Subcutaneous adipose tissue (tissue), 4 donors: ENCODE results near the gene TMEM233. TPM values are rescaled to one million over a fixed set of nuclear protein-coding genes. Genes with fewer than 3 reads are reported as not detected.

Experiments
- total RNA-seq, 4 donors: library from RNA; depleted of rRNA; stranded (reverse); fragments of >200 nt; gene quantifications; one replicate each; pipeline ENCODE4 v1.1.0, GENCODE V29; 2016
- TF ChIP-seq, protein P1 (sequence below): fragments of 450-650 bp; IDR thresholded peaks from one replicate; pipeline ENCODE4 v1.5.1; 2016; ENCODE audit warnings: low read depth, mild to moderate bottlenecking, control low read depth, antibody characterized with exemption, moderate library complexity

TMEM233 gene
- total RNA-seq, 4 donors from 2014 or later, result 0.17 to 0.82 (median 0.41) TPM

DNA sequence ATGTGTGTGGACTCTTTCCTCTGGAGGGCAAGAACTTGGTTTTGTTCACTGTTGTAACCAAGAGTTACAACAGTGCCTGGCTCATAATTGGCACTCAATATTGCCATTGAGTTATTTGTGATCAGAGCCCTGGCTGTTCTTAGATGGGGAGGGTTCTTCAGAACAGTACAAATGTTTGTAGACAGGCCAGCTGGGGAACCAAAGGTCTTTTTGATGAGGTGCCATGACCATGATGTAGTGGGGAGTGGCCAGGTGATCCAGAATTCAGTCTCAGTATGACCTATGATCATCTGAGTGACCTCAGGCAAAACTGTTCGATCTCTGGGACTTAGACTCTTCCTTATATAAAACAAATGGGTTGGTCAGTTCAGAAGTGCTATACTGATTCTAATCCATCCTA is 71.1 kb downstream of the TMEM233 start:
- TF ChIP-seq, protein P1, sequence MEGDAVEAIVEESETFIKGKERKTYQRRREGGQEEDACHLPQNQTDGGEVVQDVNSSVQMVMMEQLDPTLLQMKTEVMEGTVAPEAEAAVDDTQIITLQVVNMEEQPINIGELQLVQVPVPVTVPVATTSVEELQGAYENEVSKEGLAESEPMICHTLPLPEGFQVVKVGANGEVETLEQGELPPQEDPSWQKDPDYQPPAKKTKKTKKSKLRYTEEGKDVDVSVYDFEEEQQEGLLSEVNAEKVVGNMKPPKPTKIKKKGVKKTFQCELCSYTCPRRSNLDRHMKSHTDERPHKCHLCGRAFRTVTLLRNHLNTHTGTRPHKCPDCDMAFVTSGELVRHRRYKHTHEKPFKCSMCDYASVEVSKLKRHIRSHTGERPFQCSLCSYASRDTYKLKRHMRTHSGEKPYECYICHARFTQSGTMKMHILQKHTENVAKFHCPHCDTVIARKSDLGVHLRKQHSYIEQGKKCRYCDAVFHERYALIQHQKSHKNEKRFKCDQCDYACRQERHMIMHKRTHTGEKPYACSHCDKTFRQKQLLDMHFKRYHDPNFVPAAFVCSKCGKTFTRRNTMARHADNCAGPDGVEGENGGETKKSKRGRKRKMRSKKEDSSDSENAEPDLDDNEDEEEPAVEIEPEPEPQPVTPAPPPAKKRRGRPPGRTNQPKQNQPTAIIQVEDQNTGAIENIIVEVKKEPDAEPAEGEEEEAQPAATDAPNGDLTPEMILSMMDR, result no peak

DNA sequence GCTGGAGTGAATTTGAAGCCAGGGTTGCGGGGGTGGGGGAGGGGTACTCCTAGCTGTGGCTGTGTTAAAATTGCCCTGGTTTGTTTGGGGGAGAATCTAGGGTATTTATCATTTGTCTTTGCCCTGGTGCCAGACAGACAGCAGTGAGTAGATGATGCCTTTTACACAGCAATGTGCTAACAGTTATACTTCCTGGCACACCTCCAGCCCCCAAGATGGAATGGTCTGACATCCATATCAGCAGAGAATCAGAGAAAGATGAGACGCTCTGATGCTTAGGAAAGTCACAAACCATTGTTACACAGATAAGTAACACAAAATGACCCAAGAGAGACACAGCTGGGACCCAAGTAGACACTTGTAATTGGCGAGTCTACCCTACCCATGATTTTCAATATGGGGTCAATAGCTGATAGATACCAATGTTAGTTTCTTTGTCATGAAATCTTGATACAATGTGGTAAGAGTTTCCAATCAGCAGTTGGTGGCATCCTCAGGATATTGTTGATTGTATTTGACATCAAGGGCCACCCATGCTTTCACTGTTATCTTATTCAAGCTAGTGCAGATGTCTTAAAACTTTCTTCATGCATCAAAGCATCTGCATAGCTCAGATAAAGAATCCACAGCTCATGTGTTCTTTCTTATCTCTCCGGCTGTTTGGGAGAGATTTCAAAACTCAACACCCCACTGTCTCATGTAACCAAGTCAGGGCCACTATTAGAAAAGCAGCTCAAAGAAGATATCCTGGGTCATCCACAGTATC is 71.8 kb downstream of the TMEM233 start:
- TF ChIP-seq, protein P1, result no peak

DNA sequence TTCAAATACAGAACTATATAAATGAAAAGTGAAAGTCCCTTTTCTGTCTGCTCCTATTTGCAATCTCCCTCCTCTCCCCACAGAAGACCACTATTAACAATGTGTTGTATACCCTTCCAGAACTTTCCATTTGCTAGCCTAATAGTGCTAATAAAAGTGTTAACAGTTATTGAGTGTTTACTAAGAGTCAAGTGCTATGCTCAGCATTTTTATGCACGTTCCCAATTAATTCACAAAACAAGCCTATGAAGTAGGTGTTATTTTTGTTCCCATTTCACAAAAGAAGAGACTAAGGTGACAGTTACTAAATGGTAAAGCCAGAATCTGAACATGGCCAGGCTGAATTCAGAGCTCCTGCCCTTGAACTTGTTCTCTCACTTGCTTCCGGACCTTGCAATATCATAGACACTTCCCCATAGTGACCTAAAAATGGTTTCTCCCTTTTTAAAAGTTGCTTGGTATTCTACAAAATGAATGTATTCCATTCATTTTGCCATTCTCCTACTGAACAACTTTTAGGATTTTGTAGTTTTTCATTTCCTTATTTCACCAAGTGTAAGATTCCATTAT is 72.7 kb downstream of the TMEM233 start:
- TF ChIP-seq, protein P1, result no peak

DNA sequence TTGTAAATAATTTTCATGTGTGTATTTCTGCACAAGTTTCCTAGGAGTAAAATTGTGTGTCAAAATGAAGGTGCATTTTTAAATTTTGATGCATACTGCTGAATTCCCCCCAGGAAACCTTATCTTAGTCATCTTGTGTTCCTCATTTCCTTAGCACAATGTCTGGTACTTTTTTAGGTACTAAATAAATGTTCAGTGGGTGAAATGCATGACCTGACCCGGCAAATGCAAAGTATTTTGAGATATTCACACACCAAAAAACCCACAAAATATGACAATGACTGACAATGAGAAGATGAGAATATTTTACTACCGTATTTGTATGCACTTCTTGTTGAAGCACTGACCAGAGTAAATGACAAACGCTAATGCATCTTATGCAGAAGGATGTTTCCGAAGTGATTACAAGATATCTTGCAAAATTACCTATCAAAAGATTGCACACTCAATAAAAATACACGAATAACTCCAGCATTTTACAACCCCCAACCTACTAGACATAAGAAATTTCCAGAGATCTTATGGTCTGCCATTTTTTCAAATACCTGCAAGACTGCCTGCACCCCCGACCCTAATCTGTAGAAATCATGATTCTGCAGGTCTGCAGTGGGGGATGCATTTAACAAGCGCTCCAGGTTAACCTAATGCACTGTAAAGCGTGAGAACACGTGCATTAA is 73.5 kb downstream of the TMEM233 start:
- TF ChIP-seq, protein P1, result no peak

DNA sequence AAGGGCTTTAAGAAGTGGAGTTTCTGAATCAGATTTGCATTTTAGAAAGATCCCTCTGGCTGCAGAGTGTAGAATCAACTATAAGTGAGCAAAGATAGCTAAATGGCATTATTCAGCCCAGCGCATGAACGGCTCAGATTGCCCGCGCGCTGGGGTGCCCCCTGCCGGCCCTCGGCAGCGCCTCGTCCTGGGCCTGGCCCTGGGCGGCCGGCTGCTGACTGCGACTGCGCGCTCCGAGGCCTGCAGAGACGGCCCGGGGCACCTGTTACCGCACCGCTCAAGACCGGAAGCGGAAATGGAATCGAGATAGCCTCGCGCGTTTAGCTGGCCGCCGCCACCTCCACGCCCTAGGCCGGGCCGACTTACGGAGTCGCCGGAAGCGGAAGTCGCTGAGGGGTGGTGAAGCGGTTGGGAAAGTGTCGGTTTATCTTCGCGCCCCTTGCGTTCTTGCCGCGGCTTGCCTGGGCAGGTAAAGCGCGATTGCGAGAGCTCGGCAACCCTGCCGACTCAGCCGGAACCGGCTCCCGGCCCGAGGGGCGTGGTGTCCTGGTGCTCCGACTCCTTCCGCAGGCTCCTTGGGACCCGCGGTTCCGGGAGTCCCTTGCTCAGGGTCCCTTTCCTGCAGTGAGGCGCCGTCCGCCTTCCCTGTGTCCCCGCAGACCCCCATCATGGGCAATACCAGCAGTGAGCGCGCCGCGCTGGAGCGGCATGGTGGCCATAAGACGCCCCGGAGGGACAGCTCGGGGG is 74.2 kb downstream of the TMEM233 start, which contains the start of gene PRKAB1:
TSS of gene PRKAB1 (plus strand) at position 557 of the 747 bp plus-strand sequence. CDS start at position 669, 112 bp downstream.
- TF ChIP-seq, protein P1, result no peak

DNA sequence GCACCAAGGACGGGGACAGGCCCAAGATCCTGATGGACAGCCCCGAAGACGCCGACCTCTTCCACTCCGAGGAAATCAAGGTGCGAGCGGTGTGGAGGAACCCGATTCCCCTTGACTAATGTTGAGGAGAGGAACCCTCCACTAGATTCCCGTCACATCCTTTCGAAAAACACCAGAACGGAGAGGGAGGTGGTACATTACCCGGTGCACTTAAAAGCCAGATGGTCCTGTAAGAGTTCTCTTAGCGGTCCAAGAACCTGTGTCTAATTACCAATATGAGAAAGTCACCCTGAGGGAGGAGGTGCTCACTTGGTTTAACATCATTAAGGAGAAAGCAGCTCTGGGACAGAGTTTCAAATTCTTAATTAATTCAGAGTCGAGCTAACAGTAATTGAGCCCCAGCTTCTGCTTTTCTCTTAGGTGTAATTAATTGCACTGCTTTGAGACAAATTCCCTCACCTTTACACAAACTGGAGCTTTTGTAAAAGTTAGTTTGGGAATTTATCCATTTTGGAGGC is 74.8 kb downstream of the TMEM233 start:
- TF ChIP-seq, protein P1, result no peak
